Gastrocnemius medialis (tissue), 4 donors: Measurements from ENCODE around the gene PLXNC1. TPM values are rescaled to one million over a fixed set of nuclear protein-coding genes. Genes with fewer than 3 reads are reported as not detected.

Experiments
- ATAC-seq, 2 donors: fragments of 150-250 bp; one replicate each; pipeline ENCODE4 v1.9.1; 2016
- DNase-seq, 2 donors: peaks; one replicate each; pipeline ENCODE4 v3.0.0-alpha.2; 2019
- H3K27ac ChIP-seq, 4 donors: fragments of 200-600 bp; sonication (generic); 1 replicate in 1 of 4; 2 replicates in 3 of 4; pipeline ENCODE4 v1.5.1; 2016 to 2018; ENCODE audit warnings: mild to moderate bottlenecking in 2 of 4, moderate library complexity in 1 of 4
- H3K27me3 ChIP-seq, 3 donors: fragments of 200-600 bp; sonication (generic) in 2 of 3; 1 replicate in 1 of 3; 2 replicates in 2 of 3; pipeline versions ENCODE4 v1.5.1 to v1.6.0; 2016 to 2019; ENCODE audit warnings: mild to moderate bottlenecking in 1 of 3, moderate library complexity in 1 of 3
- H3K36me3 ChIP-seq, 2 donors: fragments of 200-600 bp; sonication (generic) in 1 of 2; one replicate each; pipeline ENCODE4 v1.5.1; 2017 to 2018
- H3K4me1 ChIP-seq, 2 donors: fragments of 200-600 bp; sonication (generic) in 1 of 2; one replicate each; pipeline ENCODE4 v1.5.1; 2016 to 2017; ENCODE audit warnings: mild to moderate bottlenecking in 2 of 2
- H3K4me3 ChIP-seq, 4 donors: fragments of 200-600 bp; sonication (generic) in 3 of 4; 1 replicate in 1 of 4; 2 replicates in 3 of 4; pipeline ENCODE4 v1.5.1; 2016 to 2019; ENCODE audit warnings: mild to moderate bottlenecking in 2 of 4
- H3K9me3 ChIP-seq, 3 donors: fragments of 200-600 bp; sonication (generic) in 2 of 3; 1 replicate in 1 of 3; 2 replicates in 2 of 3; pipeline ENCODE4 v1.5.1; 2016 to 2019
- CTCF ChIP-seq, 5 experiments: fragments of 450-650 bp in 3 of 5; fragments of 200-600 bp in 2 of 5; sonication (generic) in 2 of 5; IDR thresholded peaks in 4 of 5; conservative IDR thresholded peaks in 1 of 5; 1 replicate in 4 of 5; 2 replicates in 1 of 5; pipeline ENCODE4 v1.5.1; 2016 to 2019; ENCODE audit warnings: antibody characterized with exemption in 5 of 5, mild to moderate bottlenecking in 3 of 5, moderate library complexity in 3 of 5
- POLR2A ChIP-seq, 2 donors: fragments of 450-650 bp; IDR thresholded peaks; one replicate each; pipeline ENCODE4 v1.6.1; 2017; ENCODE audit warnings: antibody characterized with exemption in 2 of 2, mild to moderate bottlenecking in 2 of 2, moderate library complexity in 2 of 2
- in situ Hi-C, 4 donors: fragments of 200-750 bp; cut with MboI; loops; one replicate each; pipeline versions ENCODE4 v1.15.0 to v1.8.0; 2017; ENCODE audit warnings: low sequenced_read_pairs in 4 of 4
- intact Hi-C: fragments of 100-400 bp; cut with DNase I; formaldehyde crosslinking; loops from one replicate; pipeline ENCODE4 v1.15.1; 2023; ENCODE audit warnings: low total_unique reads
- total RNA-seq, 4 donors: library from RNA; depleted of rRNA; stranded (reverse); fragments of >200 nt; gene quantifications; one replicate each; pipeline versions ENCODE4 v1.1.0 to v1.2.3, GENCODE V29; 2016

The PLXNC1 gene
- total RNA-seq, 4 donors from 2014 or later: 0.62 to 2.2 (median 1.2) TPM

GRCh38 chr12:94262228-94263010, 114.0 kb downstream of the PLXNC1 start:
- TF ChIP-seq CTCF (IDR thresholded peaks at IDR 0.05 in 4 of 5, conservative IDR thresholded peaks at IDR 0.05 in 1 of 5) (no peak), POLR2A (IDR thresholded peaks at IDR 0.05) (peak; percentile 14 to 29)
- Histone ChIP-seq H3K9me3 (no peaks in the 10 kb centered on the region), H3K4me1 (peaks cover 25 to 50% of the 10 kb centered on the region in 2 donors), H3K27me3 (no peaks in the 10 kb centered on the region), H3K36me3 (no peaks in the 10 kb centered on the region), H3K4me3 (peak overlapping the region; percentile 59 to 65 (median 62)), H3K27ac (peak overlapping the region; percentile 79 to 88 (median 80))
- intact Hi-C loops: loop anchor here (5.0 kb wide), 1 partner anchor 195 kb away; the partner anchor contains the start of gene CEP83
- in situ Hi-C loops: no loop called here
- ATAC-seq (peak; percentile 78), DNase-seq (peak; percentile 58 to 80)

GRCh38 chr12:94263011-94263811, 114.8 kb downstream of the PLXNC1 start:
- Histone ChIP-seq H3K36me3 (no peaks in the 10 kb centered on the region), H3K27me3 (no peaks in the 10 kb centered on the region), H3K4me1 (peaks cover 25 to 50% of the 10 kb centered on the region in 2 donors), H3K9me3 (no peaks in the 10 kb centered on the region), H3K27ac (peak overlapping the region; percentile 79 to 88 (median 80)), H3K4me3 (peak overlapping the region; percentile 59 to 65 (median 62))
- ATAC-seq: no peak
- TF ChIP-seq CTCF (IDR thresholded peaks at IDR 0.05 in 4 of 5, conservative IDR thresholded peaks at IDR 0.05 in 1 of 5) (no peak), POLR2A (IDR thresholded peaks at IDR 0.05) (no peak)
- in situ Hi-C loops: no loop called here
- intact Hi-C loops: loop anchor here (5.0 kb wide), 1 partner anchor 194 kb away; the partner anchor contains the start of gene CEP83
- DNase-seq: no peak

GRCh38 chr12:94263905-94264561, 115.7 kb downstream of the PLXNC1 start:
- TF ChIP-seq CTCF (IDR thresholded peaks at IDR 0.05 in 4 of 5, conservative IDR thresholded peaks at IDR 0.05 in 1 of 5): no peak
- no peak for TF ChIP-seq POLR2A (IDR thresholded peaks at IDR 0.05)
- Histone ChIP-seq H3K4me3 (no peak overlapping the region), H3K4me1 (peaks cover 25 to 50% of the 10 kb centered on the region in 2 donors), H3K9me3 (no peaks in the 10 kb centered on the region), H3K27ac (peak overlapping the region in 1 of 4 donors; percentile 81), H3K27me3 (no peaks in the 10 kb centered on the region), H3K36me3 (no peaks in the 10 kb centered on the region)
- intact Hi-C loops: loop anchor here (5.0 kb wide), 1 partner anchor 193 kb away; the partner anchor contains the start of gene CEP83
- in situ Hi-C loops: no loop called here
- ATAC-seq (no peak), DNase-seq (no peak)

- intact Hi-C loops: loop anchor here (5.0 kb wide), 1 partner anchor 192 kb away; the partner anchor contains the start of gene CEP83
Measured at GRCh38 chr12:94264736-94265485, 116.5 kb downstream of the PLXNC1 start.

More at GRCh38 chr12:94264736-94265485, 116.5 kb downstream of the PLXNC1 start:
- TF ChIP-seq POLR2A (IDR thresholded peaks at IDR 0.05) (no peak), CTCF (IDR thresholded peaks at IDR 0.05 in 4 of 5, conservative IDR thresholded peaks at IDR 0.05 in 1 of 5) (no peak)
- in situ Hi-C loops: no loop called here
- Histone ChIP-seq H3K9me3 (no peaks in the 10 kb centered on the region), H3K27me3 (no peaks in the 10 kb centered on the region), H3K4me1 (peaks cover 25 to 50% of the 10 kb centered on the region in 2 donors), H3K4me3 (no peak overlapping the region), H3K27ac (peak overlapping the region in 2 of 4 donors; percentile 22), H3K36me3 (no peaks in the 10 kb centered on the region)
- DNase-seq (no peak), ATAC-seq (no peak)
